Metanephros (tissue), 1 donor: ENCODE results near the gene SAMD14. TPM values are rescaled to one million over a fixed set of nuclear protein-coding genes. Genes with fewer than 3 reads are reported as not detected.

Experiments
- total RNA-seq: library from RNA; depleted of rRNA; stranded (reverse); fragments of >200 nt; gene quantifications from one replicate; pipeline ENCODE4 v1.2.3, GENCODE V29; 2014

SAMD14 gene
- total RNA-seq, result 7.1 TPM

GRCh38 chr17:50129728-50130558, at the start of gene SAMD14:
SAMD14 (minus strand) TSS chr17:50130160; CDS start chr17:50124959, 5,201 bp downstream.

GRCh38 chr17:50165867-50166517, 36.0 kb upstream of the SAMD14 start, which contains the start of gene SGCA:
SGCA (plus strand) TSS chr17:50166005; CDS start chr17:50166041, 36 bp downstream.

GRCh38 chr17:50150354-50151040, 20.5 kb upstream of the SAMD14 start, which contains the start of gene PPP1R9B:
PPP1R9B (minus strand) TSS chr17:50150677; CDS start chr17:50150513, 164 bp downstream.

GRCh38 chr17:50094753-50095619, 35.0 kb downstream of the SAMD14 start, which contains the start of gene PDK2:
PDK2 (plus strand) TSS chr17:50095351; CDS start chr17:50095436, 85 bp downstream.

Other genes with a start within 250 kb of the SAMD14 start
- not detected for gene DLX4, start 161.0 kb downstream of the SAMD14 start, total RNA-seq
- gene DLX3, start 134.9 kb downstream of the SAMD14 start, total RNA-seq, result 0.41 TPM
- 92.5 TPM for gene ITGA3, start 74.0 kb downstream of the SAMD14 start, total RNA-seq
- gene PDK2, start 34.8 kb downstream of the SAMD14 start, total RNA-seq, result 76.7 TPM
- gene PPP1R9B, start 20.5 kb upstream of the SAMD14 start, total RNA-seq, result 27.6 TPM
- gene SGCA, start 35.8 kb upstream of the SAMD14 start, total RNA-seq, result 58.7 TPM
- 1,442 TPM for gene COL1A1, start 71.5 kb upstream of the SAMD14 start, total RNA-seq
- gene TMEM92, start 144.3 kb upstream of the SAMD14 start, total RNA-seq, result 0.58 TPM
- gene XYLT2, start 216.0 kb upstream of the SAMD14 start, total RNA-seq, result 35.9 TPM
- 47.6 TPM for gene MRPL27, start 243.0 kb upstream of the SAMD14 start, total RNA-seq
- gene EME1, start 243.1 kb upstream of the SAMD14 start, total RNA-seq, result 3.0 TPM